Measurements from ENCODE around the gene FAM222B. TPM values are rescaled to one million over a fixed set of nuclear protein-coding genes. Genes with fewer than 3 reads are reported as not detected.

The FAM222B gene
- total and polyA plus RNA-seq, 9 donors = 3.4 to 14.3 (median 12.7) TPM

DNA sequence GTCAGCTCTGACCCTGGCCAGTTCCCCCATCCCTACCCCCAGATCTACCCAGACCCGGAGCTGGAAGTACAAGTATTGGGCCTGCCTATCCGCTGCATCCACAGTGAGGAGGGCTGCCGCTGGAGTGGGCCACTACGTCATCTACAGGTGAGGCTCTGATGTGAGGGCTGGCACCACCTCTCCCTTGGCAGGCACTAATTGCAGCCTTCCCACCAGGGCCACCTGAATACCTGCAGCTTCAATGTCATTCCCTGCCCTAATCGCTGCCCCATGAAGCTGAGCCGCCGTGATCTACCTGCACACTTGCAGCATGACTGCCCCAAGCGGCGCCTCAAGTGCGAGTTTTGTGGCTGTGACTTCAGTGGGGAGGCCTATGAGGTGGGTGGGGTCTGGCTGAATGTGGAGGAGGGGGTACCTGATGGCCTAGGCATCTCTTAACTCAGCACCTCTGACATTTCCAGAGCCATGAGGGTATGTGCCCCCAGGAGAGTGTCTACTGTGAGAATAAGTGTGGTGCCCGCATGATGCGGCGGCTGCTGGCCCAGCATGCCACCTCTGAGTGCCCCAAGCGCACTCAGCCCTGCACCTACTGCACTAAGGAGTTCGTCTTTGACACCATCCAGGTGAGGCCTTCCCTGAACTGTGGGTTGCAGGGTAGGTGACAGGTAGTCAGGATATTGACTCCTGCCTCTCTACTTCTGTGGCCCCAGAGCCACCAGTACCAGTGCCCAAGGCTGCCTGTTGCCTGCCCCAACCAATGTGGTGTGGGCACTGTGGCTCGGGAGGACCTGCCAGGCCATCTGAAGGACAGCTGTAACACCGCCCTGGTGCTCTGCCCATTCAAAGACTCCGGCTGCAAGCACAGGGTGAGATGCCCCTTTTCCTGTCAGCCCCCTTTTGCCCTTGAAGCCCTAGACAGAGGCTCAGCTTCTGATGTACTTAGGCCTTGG lies 94.5 kb downstream of the FAM222B start:
- H3K4me1 ChIP-seq (ENCODE audit: control insufficient read depth, insufficient read depth, low read length) = peaks cover 52% of the 10 kb centered on the region
- H3K4me3 ChIP-seq (ENCODE audit: low read length) = no peak overlapping the region
- H3K9me3 ChIP-seq (replicated peaks; ENCODE audit: control insufficient read depth, low read depth, low read length) = no peaks in the 10 kb centered on the region
- peaks cover 55% of the 10 kb centered on the region for H3K36me3 ChIP-seq (ENCODE audit: control insufficient read depth, insufficient read depth, low read length)
- H3K27me3 ChIP-seq (ENCODE audit: control insufficient read depth, insufficient read depth, low read length) = no peaks in the 10 kb centered on the region
- no peak for DNase-seq
- 85% methylated on average over 13 of the region's 18 CpGs for WGBS (ENCODE audit: insufficient coverage)
- H3K27ac ChIP-seq (ENCODE audit: low read length) = no peak overlapping the region

DNA sequence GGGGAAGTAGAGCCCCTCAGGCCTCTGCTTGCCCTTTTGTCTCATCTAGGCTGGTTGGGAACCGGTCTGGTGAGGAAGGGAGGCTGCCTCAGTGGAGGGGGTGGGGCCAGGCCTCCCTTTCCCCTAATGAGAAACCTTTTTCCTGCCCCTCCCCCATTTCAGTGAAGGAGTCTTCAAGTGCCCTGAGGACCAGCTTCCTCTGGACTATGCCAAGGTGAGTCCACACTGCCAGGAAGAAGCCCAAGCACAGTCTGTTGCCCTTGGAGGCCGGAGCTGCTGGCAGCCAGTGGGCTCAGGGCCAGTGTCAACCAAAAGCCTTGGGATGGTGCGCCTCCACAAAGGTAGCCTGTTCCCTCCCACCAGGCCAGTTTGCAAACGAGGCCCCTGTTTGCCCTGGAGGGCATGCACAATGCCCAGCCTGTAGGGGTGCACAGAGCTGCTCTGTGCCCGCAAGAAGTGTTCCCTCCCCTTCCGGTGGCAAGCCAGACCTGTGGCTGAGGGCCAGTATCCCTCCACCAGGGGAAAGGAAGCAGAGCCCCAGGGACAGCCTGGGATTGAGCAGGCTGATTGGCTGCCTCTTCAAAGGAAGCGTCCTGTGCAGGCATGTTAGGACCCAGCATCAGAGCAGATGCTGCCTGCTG lies 95.4 kb downstream of the FAM222B start:
- WGBS (ENCODE audit: insufficient coverage) = 68% methylated on average over 5 of the region's 7 CpGs
- no peak for DNase-seq
- Histone ChIP-seq H3K4me1 (ENCODE audit: control insufficient read depth, insufficient read depth, low read length) (peaks cover 57% of the 10 kb centered on the region), H3K9me3 (replicated peaks; ENCODE audit: control insufficient read depth, low read depth, low read length) (no peaks in the 10 kb centered on the region), H3K27me3 (ENCODE audit: control insufficient read depth, insufficient read depth, low read length) (no peaks in the 10 kb centered on the region), H3K4me3 (ENCODE audit: low read length) (peak overlapping the region; percentile 15), H3K27ac (ENCODE audit: low read length) (peak overlapping the region; percentile 98), H3K36me3 (ENCODE audit: control insufficient read depth, insufficient read depth, low read length) (peaks cover 55% of the 10 kb centered on the region)

DNA sequence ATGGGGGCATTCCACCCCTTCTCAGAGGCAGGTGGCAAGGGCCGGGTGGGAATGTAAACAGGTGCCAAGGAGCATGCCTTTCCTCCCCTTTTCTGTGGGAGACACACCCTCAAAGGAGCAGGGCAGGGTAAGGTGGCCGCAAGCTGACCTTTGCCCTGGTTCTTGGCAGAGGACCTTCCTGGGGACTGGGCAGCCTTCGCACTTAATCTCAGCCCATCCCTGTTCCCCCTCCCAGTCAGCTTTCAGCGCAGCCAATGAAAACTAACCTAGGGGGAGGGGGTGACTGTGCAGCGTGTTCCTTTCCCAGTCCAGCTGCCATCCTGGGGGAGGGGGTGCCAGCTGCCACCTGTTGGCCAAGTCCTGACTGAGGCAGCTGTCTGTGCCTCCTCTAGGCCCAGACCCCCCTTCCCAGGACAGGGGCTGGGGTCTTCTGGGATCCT lies 96.0 kb downstream of the FAM222B start:
- Histone ChIP-seq H3K27me3 (ENCODE audit: control insufficient read depth, insufficient read depth, low read length) (no peaks in the 10 kb centered on the region), H3K4me1 (ENCODE audit: control insufficient read depth, insufficient read depth, low read length) (peaks cover 60% of the 10 kb centered on the region), H3K27ac (ENCODE audit: low read length) (peak overlapping the region; percentile 98), H3K9me3 (replicated peaks; ENCODE audit: control insufficient read depth, low read depth, low read length) (no peaks in the 10 kb centered on the region), H3K4me3 (ENCODE audit: low read length) (peak overlapping the region; percentile 15), H3K36me3 (ENCODE audit: control insufficient read depth, insufficient read depth, low read length) (peaks cover 51% of the 10 kb centered on the region)
- DNase-seq = peak; percentile 87
- WGBS (ENCODE audit: insufficient coverage) = 60% methylated on average over 1 of the region's 5 CpGs

DNA sequence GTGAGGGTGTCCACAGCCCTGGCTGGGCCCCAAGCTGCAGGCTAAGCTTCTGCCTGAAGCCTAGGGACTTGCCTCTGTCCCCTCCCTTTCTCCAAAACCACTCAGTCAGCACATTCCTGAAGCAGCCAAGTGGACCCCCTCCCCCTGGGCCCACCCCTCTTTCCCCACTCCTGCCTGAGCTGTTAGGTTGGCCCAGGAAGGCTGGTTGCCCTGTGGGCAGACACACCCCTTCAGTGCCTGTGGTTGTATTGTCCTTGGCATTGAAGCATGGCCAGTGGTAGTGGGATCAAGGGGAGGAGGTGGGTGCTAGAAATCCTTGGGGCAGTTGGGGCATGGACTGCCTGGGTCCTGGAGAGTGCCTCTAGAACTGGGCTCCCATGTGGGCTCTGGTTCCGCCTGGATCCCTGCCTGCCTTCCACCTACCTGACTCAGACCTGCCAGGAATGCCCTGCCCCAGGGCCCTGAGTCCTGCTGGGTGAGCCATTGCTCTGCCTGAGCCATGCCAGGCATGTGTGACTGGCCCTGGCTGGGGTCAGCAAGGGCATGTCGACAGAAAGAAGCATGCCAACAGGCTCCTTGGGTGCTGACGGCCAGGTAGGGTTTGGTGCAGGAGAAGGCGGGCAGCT lies 96.7 kb downstream of the FAM222B start:
- Histone ChIP-seq H3K36me3 (ENCODE audit: control insufficient read depth, insufficient read depth, low read length) (peaks cover 47% of the 10 kb centered on the region), H3K27me3 (ENCODE audit: control insufficient read depth, insufficient read depth, low read length) (no peaks in the 10 kb centered on the region), H3K4me3 (ENCODE audit: low read length) (peak overlapping the region; percentile 56), H3K4me1 (ENCODE audit: control insufficient read depth, insufficient read depth, low read length) (peaks cover 60% of the 10 kb centered on the region), H3K27ac (ENCODE audit: low read length) (peak overlapping the region; percentile 98), H3K9me3 (replicated peaks; ENCODE audit: control insufficient read depth, low read depth, low read length) (no peaks in the 10 kb centered on the region)
- DNase-seq = no peak
- 83% methylated on average over 1 of the region's 4 CpGs for WGBS (ENCODE audit: insufficient coverage)

DNA sequence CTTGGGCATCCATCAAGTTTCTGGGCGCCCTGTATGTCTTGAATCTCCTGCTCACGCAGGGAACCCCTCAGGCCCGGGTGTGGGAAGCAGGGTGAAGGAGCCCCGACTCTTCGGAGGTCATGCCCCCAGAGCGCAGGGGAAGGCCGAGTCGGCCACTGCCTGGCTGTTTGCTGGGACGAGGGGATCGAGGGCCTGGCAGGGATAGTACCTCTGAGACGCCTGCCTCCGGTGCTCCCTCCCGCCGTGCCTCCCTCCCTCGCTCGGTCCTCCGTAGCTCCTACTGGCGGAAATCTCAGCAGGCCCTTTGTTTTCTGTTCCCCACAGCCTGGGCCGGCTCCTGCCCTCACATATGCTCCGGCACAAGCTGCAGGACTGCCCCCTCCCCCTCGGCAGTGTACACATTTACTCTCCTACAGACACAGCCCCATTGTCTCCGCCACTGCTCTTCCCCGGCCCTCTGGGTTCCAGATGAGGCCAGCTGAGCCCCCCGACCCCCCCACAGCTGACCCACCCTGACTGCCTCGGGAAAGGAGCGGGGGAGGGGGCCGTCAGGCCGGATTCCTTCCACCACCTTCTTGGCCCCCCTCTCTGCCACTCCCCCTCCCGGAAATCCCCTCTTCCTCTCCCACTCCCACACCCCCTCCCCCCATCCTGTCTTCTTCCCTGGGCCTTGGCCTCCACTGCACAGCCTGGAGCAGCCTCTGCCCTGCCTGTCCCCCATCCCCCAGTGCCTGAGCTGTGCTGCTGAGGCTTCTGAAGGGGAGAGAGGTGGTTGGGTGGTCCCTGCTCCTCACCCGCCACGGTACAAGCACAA lies 97.4 kb downstream of the FAM222B start:
- 0% methylated on average over 27 of the region's 31 CpGs for WGBS (ENCODE audit: insufficient coverage)
- H3K36me3 ChIP-seq (ENCODE audit: control insufficient read depth, insufficient read depth, low read length) = peaks cover 41% of the 10 kb centered on the region
- DNase-seq = peak; percentile 84
- H3K4me1 ChIP-seq (ENCODE audit: control insufficient read depth, insufficient read depth, low read length) = peaks cover 57% of the 10 kb centered on the region
- no peaks in the 10 kb centered on the region for H3K9me3 ChIP-seq (replicated peaks; ENCODE audit: control insufficient read depth, low read depth, low read length)
- peak overlapping the region; percentile 56 for H3K4me3 ChIP-seq (ENCODE audit: low read length)
- H3K27ac ChIP-seq (ENCODE audit: low read length) = peak overlapping the region; percentile 98
- H3K27me3 ChIP-seq (ENCODE audit: control insufficient read depth, insufficient read depth, low read length) = no peaks in the 10 kb centered on the region

DNA sequence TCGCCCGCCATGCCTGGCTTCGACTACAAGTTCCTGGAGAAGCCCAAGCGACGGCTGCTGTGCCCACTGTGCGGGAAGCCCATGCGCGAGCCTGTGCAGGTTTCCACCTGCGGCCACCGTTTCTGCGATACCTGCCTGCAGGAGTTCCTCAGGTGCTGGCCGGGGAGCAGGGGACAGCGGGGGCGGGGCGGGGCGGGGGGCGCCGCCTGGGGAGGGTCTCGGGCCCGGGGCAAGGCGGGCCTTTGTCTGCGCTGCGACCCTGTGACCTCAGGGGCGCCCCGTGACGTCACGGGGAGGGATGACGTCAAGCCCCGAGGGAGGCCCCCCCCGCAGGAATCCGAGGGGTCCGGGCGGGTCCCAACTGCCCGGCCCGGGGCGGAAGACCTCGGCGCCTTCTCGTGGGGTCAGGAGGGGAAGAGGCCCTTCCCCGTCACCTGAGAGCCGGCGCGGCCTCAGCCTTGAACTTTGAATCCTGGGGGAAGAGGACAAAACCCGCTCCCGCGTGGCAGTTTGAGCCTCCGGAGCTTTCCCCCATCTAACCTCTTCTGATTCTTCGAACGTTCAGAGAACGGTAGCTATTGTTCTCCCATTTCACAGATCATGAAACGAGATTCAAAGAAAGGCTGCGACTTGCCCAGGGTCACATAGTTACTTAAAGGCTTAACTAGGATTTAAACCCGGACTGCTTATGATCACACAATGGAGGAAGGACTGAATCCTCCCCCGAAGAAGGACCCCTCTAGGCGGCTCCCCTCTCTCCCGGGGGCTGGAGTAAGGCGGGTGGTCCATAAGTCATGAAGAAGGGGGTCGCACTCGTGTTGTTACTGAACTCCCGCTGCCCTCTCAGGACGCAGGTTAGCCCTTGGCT lies 98.3 kb downstream of the FAM222B start:
- DNase-seq = peak; percentile 72

GRCh38 chr17:28743243-28744103 lies 99.1 kb downstream of the FAM222B start, which contains the start of gene TRAF4:
Gene TRAF4, plus strand, starts transcription at chr17:28744011. Its CDS starts 102 bp downstream, at chr17:28744113.
- under 1% methylated on average over 65 of the region's 70 CpGs for WGBS (ENCODE audit: insufficient coverage)

More for the DNA sequence above, 98.3 kb downstream of the FAM222B start:
- Histone ChIP-seq H3K4me3 (ENCODE audit: low read length) (peak overlapping the region; percentile 56), H3K36me3 (ENCODE audit: control insufficient read depth, insufficient read depth, low read length) (peaks cover 35% of the 10 kb centered on the region), H3K27ac (ENCODE audit: low read length) (peak overlapping the region; percentile 98), H3K27me3 (ENCODE audit: control insufficient read depth, insufficient read depth, low read length) (no peaks in the 10 kb centered on the region), H3K9me3 (replicated peaks; ENCODE audit: control insufficient read depth, low read depth, low read length) (no peaks in the 10 kb centered on the region), H3K4me1 (ENCODE audit: control insufficient read depth, insufficient read depth, low read length) (peaks cover 52% of the 10 kb centered on the region)
- under 1% methylated on average over 56 of the region's 61 CpGs for WGBS (ENCODE audit: insufficient coverage)

More at GRCh38 chr17:28743243-28744103, 99.1 kb downstream of the FAM222B start, which contains the start of gene TRAF4:
- no peaks in the 10 kb centered on the region for H3K27me3 ChIP-seq (ENCODE audit: control insufficient read depth, insufficient read depth, low read length)
- peak; percentile 93 for DNase-seq
- H3K4me3 ChIP-seq (ENCODE audit: low read length) = peak within 1 kb of the TSS; percentile 72
- H3K36me3 ChIP-seq (ENCODE audit: control insufficient read depth, insufficient read depth, low read length) = peaks cover 26% of the 10 kb centered on the region
- H3K4me1 ChIP-seq (ENCODE audit: control insufficient read depth, insufficient read depth, low read length) = peaks cover 48% of the 10 kb centered on the region
- H3K27ac ChIP-seq (ENCODE audit: low read length) = peak within 1 kb of the TSS; percentile 98
- H3K9me3 ChIP-seq (replicated peaks; ENCODE audit: control insufficient read depth, low read depth, low read length) = no peaks in the 10 kb centered on the region

Measured in muscle of leg (tissue), 11 donors.